WERI-Rb-1 (cell line): ENCODE measurements around the gene FAM193B.

Experiments
- DNase-seq: peaks from one replicate; pipeline ENCODE4 v3.0.0-alpha.2; 2020
- H3K27ac ChIP-seq: fragments of 250-450 bp; sonication (Bioruptor Pico); 2 replicates; pipeline ENCODE4 v1.5.1; 2020; ENCODE audit warnings: mild to moderate bottlenecking, moderate library complexity
- H3K27me3 ChIP-seq: fragments of 250-450 bp; sonication (Bioruptor Pico); 2 replicates; pipeline ENCODE4 v1.5.1; 2021; ENCODE audit warnings: mild to moderate bottlenecking, low read depth, moderate library complexity; ENCODE audit not compliant: insufficient read depth, severe bottlenecking
- H3K36me3 ChIP-seq: fragments of 250-450 bp; sonication (Bioruptor Pico); 2 replicates; pipeline ENCODE4 v1.5.1; 2020; ENCODE audit warnings: mild to moderate bottlenecking, moderate library complexity
- H3K4me3 ChIP-seq: 2 replicates; pipeline ENCODE4 v1.5.1; 2011; ENCODE audit warnings: low read depth, mild to moderate bottlenecking, control low read depth, low read length
- H3K9me3 ChIP-seq: fragments of 250-450 bp; sonication (Bioruptor Pico); 2 replicates; pipeline ENCODE4 v1.5.1; 2021; ENCODE audit warnings: mild to moderate bottlenecking, moderate library complexity; ENCODE audit not compliant: severe bottlenecking
- TF ChIP-seq, protein P1 (sequence below): IDR thresholded peaks from 2 replicates; pipeline ENCODE4 v1.5.1; 2011; ENCODE audit warnings: low read depth, mild to moderate bottlenecking, control low read depth, inconsistent platforms, low read length

FAM193B gene

DNA sequence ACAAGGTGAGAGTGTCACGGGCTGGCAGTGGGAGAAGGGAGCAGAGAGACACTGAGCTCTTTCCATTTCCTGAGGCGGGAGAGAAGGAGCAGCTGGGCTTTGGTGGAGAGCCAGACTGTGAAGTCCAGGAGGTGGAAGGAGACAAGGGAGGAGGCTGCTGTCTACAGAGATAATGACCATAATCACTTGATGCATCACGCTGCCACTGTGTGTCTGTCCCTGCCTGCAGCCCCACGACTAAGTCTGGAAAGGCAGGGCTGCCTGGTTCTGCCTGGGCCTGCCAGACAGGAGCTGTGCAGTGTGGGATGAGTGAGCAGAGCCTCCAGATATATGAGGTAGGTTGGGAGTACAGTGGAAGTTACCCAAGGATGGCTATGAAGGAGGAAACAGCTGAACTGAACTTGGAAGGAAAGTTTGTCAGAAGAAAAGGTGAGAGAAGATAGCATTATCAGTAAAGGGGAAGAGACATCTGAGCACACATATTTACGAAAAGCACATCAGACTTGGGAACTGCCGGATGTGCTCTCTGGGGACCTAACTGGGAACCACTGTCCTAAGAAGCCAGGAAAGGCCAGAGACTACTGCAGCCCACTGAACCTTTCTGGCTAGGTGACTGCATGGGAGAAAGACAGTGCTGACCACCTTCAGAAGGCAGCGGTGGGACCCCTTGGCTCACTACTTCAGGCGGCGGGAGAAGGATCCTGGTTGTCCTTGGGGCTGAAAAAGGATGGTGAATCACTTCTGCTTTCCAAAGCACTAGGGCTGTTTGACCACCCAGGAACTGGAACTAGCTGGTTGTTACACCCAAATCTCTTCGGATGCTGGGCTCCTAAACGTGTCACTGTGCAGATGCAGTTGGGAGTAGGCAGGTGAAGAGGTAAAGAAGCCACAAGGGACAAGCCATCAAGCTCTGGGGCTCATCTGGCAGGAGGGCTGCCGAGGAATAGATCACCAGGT is 24.8 kb downstream of the FAM193B start:
- no peak for DNase-seq
- no peaks in the 10 kb centered on the region; the same call in none of the 2 replicates for H3K36me3 ChIP-seq

DNA sequence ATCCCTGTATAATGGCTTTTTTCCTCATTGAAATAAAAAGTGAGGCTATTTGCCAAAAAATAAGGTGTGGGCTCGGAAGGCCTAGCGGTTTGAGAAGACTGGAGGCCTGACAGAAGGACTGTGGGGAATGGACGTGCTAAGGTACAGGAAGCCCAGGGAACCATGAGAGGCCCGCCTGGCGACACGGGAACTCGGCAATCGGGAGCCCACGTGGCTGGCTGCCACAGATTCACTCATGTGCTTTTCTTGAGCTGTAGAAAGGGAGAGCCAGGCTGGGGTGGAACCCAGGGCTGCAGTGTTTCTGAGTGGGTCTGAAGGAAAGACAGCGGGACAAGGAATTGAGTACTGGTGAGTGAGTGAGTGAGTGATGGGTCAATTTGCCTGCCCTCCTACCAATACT is 25.7 kb downstream of the FAM193B start:
- H3K9me3 ChIP-seq, result no peaks in the 10 kb centered on the region
- no peaks in the 10 kb centered on the region; the same call in none of the 2 replicates for H3K36me3 ChIP-seq
- TF ChIP-seq, protein P1, sequence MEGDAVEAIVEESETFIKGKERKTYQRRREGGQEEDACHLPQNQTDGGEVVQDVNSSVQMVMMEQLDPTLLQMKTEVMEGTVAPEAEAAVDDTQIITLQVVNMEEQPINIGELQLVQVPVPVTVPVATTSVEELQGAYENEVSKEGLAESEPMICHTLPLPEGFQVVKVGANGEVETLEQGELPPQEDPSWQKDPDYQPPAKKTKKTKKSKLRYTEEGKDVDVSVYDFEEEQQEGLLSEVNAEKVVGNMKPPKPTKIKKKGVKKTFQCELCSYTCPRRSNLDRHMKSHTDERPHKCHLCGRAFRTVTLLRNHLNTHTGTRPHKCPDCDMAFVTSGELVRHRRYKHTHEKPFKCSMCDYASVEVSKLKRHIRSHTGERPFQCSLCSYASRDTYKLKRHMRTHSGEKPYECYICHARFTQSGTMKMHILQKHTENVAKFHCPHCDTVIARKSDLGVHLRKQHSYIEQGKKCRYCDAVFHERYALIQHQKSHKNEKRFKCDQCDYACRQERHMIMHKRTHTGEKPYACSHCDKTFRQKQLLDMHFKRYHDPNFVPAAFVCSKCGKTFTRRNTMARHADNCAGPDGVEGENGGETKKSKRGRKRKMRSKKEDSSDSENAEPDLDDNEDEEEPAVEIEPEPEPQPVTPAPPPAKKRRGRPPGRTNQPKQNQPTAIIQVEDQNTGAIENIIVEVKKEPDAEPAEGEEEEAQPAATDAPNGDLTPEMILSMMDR, result no peak
- no peak overlapping the region for H3K27ac ChIP-seq
- no peak for DNase-seq
- H3K27me3 ChIP-seq, result no peaks in the 10 kb centered on the region
- no peak overlapping the region for H3K4me3 ChIP-seq

More for the DNA sequence above, 24.8 kb downstream of the FAM193B start:
- Histone ChIP-seq H3K9me3 (no peaks in the 10 kb centered on the region), H3K27me3 (no peaks in the 10 kb centered on the region), H3K27ac (no peak overlapping the region), H3K4me3 (no peak overlapping the region)
- TF ChIP-seq, protein P1, result no peak

DNA sequence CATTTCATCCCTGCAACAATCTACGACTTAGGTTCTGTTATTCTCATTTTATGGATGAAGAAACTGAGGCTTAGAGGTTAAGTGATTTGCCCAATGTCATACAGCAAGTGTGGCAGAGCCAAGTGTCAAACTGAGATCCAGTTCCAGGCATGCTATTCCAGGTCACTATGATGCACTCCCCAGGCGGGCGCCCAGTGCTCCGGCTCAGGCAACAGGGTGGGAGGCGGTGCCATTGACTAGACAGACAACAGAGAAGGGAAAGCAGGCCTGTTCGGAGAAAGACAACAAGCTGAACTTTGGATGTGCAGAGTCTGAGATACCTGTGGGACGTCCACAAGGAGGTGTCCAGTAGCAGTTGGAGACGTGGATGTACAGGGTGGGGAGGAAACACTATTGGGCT is 26.8 kb downstream of the FAM193B start:
- H3K36me3 ChIP-seq, result no peaks in the 10 kb centered on the region; the same call in 1 of the 2 replicates
- DNase-seq, result no peak
- H3K9me3 ChIP-seq, result no peaks in the 10 kb centered on the region
- no peaks in the 10 kb centered on the region for H3K27me3 ChIP-seq
- H3K4me3 ChIP-seq, result no peak overlapping the region
- no peak overlapping the region for H3K27ac ChIP-seq
- TF ChIP-seq, protein P1, result no peak

- TF ChIP-seq, protein P1, result no peak
- H3K27ac ChIP-seq, result no peak overlapping the region
- DNase-seq, result no peak
- no peaks in the 10 kb centered on the region for H3K9me3 ChIP-seq
- no peak overlapping the region for H3K4me3 ChIP-seq
- no peaks in the 10 kb centered on the region for H3K27me3 ChIP-seq
- no peaks in the 10 kb centered on the region; the same call in 1 of the 2 replicates for H3K36me3 ChIP-seq
Observed at GRCh38 chr5:177526791-177527190, 27.6 kb downstream of the FAM193B start.

- Histone ChIP-seq H3K27ac (no peak overlapping the region), H3K27me3 (no peaks in the 10 kb centered on the region), H3K9me3 (no peaks in the 10 kb centered on the region), H3K36me3 (peaks cover 4% of the 10 kb centered on the region), H3K4me3 (no peak overlapping the region)
- TF ChIP-seq, protein P1, result no peak
- no peak for DNase-seq
Observed at GRCh38 chr5:177526191-177526590, 28.2 kb downstream of the FAM193B start.
